Stimulated activated CD4-positive, alpha-beta T cell treated with anti-CD3 and anti-CD28 coated beads, Interleukin-4, amount 100 ng/mL, for 24 hours (primary cell): Measurements from ENCODE around the gene ASCL2.

ENCODE experiments used
- DNase-seq: peaks from one replicate; pipeline ENCODE4 v3.0.0-alpha.2; 2020

ASCL2 gene

DNA sequence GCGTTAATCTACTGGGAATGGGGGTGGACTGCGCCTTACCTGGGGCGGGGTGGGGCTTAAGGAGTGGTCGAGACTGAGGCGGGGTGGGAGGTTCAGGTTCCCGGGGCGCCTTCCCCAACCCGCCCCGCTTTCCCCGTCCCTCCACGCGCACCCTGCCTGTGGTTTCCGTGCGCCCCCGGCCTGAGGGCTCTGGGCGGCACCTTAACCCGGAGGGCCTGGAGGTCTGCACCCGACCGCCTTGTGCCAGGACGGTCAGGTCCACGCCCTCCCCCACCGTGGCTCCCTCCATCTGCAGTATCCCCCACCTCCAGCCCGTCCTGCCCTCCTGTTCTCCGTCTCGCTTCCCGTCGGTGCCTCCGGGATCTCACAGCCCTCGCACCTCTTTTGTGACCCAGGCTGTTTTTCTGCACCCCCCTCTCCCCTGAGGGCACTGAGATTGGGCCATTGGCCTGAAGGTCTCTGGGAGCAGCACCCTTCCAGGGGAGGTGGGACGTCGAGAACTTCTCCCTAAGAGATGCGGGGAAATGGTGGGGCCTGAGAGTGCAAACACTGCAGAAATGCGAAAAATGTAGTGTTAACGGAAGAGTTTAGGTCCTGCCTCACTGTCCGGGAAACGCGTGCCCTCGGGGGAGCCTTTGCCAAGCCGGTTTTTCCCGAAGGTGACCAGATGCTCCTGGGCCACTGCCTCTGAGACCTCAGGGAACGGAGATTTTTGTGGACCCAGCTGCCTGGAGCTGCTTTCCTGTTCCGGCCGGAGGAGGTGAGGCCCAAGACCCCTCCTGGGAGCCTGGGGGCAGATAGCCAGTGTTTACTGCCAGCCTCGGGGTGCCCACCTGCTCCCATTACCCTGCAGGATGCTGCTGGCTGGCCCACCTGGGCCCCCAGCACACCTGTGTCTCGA, 1.2 kb upstream of the ASCL2 start:
- no peak for DNase-seq

DNA sequence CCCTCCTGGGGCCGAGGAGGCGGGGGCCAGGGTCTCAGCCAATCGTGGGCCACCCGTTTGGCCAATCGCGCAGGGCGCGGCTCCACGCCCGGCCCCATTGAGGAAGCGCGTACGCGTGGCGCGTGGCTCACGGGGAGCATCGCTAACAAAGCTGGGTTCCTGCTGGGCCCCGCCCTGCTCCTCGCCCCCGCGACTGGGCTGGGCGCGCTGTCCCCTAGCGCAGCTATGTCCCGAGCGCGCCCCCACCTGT, 614 bp upstream of the ASCL2 start:
- peak; percentile 44 for DNase-seq

DNA sequence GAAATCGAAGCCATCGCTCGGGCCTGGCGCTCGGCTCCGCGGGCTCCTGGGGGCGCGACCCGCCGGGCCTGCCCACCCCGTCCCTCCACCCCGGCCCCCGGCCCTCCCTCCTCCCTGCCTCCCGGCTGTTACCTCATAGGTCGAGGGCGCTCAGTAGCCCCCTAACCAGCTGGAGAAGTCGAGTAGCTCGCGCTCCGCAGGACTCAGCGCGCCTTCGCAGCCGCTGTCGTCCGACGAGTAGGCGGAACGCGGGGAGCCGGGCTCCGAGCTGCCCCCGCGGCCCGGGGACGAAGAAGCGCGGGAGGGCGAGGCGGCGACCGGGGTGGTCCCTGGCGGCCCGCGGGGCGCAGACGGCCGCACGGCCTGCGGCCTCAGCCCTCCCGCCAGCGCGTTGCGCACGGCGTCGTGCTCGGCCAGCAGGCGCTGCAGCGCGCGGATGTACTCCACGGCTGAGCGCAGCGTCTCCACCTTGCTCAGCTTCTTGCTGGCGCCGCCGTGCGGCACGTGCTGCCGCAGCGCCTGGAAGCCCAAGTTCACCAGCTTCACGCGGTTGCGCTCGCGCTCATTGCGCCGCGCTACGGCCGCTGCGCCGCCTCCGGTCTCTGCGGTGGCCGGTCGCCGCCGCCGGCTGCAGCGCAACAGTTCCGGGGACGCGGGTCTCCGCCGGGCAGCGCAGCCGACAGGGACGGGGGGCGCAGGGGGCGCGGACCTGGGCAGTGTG, 627 bp downstream of the ASCL2 start:
- DNase-seq, result peak; percentile 46

DNA sequence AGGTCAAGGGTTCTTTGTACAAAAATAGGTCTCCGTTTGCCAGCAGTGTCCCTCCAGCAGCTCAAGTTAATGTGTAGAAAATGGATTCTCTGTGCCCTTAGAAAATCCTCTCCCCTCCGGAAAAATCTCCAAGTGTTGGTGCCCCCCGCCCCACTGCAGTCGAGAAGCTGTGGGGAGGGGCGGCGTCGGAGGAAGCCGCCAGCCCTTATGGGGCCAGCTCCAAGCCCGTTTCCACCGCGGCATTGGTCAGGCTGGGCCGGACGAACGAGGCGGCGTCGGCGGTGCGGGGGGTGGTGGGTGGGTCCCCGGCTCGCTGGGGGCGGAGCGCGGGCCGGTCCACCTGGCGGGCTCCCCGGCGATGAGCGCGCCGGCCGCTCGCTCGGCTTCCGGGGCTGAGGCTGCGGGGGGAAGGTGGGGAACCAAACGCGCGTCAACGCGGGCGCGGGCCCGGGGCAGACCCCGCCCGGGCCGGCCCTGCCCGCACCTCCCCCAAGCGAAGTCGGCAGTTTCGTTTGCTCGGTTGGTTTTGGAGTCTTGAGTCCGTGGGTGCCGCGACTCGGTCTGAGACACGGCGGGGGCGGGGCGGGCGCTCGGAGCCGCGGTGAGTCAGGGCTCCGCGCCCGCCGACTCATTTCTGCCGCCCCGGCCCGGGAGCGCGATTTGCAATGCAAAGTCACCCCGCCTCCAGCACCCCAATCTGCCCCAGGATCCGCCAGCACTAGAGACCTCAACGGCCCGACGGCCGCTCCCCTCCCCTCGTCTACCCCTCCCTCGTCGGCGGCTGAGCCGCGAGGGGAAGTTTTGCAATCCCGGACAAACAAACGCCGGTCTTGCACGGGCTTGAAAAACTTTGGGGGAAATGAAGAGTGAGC, 1.4 kb downstream of the ASCL2 start:
- peak; percentile 88 for DNase-seq

DNA sequence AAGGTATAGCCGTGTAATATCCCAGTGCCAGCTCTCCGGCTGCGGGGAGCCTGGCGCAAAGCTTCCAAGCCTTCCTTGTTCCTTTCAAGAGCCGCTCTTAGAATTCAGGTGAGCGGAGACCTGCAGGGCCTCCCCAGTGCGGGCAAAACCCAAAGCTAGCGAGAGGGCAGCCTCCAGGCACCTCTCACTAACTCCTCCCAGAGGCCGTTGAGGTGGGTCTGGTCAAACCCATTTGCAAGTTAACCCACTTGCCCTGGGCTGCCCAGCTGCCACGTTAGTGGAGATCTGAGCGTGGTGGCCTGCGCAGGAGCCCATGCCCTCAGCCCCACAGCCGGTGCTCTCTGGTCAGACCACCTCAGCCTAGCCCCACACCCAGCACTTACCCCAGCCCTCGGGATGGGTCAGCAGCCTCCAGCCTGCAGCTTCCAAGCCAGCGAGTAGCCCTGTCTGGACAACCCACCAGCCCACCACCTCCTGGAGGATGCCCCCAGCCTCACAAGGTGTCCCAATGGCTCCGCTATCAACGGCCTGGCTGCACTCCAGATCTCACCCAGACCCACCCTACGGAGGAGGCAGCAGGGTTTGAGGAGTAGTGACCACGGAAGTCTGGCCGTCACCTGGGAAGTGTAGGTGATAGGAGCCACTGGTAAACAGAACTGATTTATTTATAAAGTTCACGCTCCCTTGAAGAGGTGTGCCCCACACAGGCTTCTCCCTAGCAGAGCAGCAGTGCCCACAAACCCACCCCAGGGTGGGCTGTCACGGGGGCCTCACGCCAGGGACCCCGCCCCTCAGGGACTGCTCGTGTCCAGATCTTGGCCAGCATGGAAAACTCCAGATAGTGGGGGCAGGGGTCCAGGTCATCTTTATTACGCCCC, 2.3 kb downstream of the ASCL2 start:
- no peak for DNase-seq

DNA sequence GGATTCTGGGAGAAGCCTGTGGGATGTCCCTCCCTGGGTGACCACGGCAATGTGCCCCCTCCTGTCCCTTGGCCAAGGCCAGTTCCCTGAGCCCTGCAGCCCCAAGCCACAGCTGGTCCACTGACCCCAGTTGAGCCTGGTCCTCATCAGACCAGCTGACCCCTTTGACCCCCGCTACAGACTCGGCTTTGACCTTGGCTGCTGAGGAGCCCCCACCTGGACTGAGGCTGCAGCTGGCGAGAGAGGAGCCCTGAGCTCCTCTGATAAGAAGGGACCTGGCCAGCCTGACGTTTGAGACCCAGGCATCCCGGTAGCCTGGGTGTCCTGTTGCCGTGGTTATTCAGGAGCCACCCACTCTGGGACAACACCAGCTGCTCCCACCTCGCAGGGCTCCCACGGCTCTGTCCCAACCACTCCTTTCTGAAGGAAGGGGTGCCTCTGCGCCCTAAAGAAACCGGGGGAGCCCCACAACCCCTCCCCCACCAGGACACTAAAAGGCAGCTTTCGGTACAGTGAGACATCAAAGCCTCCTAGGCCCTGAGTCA, 3.0 kb downstream of the ASCL2 start:
- no peak for DNase-seq

DNA sequence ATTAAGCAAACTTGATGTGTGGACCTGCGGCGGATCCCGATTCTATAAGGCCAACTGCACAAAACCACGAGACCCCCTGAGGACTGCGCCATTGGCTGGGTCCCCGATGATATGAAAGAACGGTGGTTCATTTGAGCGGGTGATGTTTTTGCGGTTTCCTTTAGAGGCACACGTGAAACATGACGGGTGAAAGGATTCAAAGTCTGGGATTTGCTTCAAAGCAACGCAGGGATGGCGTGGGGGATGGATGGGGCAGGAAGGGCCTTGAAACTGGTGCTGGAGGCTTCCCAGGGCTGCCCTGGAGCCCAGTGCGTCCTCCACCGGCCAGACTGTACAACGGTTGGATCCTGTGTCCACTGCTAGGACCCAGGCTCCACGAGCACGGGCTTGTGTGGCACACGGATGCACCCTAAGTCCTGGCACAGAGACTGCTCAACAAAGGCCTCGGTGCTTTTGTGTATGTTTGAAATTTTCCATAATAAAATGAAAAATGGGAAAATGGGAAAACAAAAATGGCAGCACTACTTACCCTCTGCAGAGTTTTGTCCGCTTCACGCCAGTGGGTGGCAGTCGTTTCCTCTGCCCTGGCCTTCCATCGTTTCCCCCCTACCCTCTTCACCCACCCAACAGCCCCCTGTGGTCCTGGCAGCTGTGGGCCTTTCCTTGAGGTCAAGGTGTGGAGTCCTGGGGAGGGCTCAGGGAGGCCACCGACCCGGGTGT, 3.6 kb downstream of the ASCL2 start:
- DNase-seq, result no peak

DNA sequence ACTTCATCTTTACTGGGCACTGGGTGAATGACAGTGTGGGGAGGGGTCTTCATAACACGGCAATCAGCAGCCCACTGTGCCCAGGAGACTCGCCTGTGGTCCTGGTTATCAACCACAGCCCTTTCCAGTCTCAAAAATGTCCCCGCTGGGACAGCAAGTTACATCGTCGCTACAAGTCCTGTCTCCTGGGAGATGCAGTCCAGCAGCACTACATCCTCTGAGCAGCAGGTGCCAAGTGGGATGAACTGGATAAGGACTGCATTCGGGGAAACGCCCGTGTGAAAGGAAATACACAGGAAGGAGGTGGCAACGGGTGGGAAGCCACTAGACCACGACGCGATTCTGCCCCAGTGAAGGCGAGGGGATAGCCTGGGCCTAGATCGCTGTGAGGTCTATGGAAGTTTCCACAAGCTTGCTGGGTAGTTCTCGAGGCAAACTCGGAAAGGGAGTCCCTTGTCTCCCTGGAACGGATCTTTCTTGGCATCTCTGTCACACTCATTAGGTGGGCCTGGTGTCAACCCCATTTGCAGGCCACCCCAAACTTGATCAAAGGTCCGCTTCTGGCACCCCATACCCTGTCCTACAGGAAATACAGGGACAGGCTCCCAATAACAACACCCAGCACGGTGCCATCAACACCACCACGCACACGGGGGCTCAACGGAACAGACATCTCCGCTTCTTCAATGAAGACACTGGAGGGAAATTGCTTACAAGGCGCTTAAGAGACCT, 4.4 kb downstream of the ASCL2 start:
- DNase-seq, result no peak

DNA sequence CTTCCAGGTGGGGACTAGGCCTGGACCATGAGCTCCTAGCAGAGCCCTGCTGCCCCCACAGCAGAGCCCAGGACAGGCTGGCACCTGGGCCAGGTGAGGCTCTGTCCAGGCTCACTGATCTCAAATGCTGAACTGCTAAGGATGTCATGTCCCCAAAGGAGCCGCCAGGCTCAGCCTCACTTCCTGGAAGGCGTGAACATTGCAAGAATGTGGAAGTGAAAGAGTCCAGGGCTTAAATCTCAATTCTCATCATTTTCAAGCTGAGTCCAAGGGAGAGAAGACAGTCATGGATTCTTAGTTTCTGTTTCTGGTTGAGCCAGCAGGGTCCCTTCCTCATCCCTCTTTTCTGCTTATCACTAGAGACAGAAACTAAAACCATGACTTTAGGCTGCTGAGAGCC, 5.0 kb downstream of the ASCL2 start:
- DNase-seq, result peak; percentile 29

DNA sequence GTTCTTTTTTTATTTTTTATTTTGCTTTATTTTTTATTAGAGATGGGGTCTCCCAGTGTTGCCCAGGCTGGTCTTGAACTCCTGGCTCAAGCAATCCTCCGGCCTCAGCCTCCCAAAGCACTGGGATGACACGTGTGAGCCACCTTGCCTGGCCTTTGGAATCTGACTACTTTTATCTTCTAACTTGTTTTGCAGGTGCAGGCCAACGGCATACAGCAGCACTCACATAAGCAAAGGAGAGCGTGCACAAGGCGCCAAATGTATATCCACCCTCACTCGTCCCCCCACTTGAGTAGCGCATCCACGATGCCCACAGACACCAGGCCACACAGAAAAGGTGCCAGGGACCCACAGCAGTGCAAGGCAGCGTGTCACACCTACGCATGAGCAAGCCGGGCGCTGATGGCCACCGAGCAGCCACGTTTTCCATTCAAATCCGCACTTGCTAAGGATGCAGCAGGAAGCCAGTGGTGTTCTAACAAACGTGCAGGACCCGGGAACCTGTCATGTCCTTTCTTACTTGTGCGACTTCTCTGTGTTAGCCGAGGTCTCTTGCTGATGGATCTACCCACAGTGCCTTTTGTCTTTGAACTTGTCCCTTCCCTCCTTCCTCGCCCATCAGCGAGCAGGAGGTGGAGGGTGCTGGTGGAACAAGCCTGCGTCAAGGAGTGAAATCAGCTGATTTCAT, 5.9 kb downstream of the ASCL2 start:
- no peak for DNase-seq

DNA sequence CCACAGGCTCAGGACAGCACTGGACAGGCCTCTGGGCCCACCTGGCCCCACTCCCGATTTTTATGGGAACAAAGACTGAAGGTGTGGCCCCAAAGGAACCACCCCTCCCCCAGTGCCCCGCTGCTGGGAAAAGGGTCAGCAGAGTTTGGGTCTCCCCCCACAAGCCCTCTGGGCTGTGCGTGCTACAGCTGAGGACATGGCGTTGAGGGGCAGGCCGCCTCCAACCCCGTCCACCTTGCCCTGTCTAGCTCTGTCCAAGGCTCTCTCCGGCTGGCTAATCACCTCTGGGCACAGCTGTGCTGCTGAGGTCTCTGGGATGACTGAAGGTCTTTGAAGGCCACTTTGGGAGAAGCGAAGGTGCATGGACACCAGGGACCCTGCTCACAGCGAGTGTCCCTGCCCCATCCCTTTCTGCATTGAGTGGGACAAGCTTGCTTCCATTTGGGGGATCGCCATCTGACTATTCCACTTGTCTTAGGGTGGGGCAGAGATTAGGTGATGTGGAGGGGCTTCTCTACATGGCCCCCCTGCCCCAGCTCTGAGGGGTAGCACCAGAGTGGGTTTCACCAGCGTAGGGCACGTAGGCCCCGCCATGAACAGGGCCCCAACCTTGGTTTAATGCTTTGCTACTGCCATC, 6.5 kb downstream of the ASCL2 start:
- DNase-seq, result no peak

DNA sequence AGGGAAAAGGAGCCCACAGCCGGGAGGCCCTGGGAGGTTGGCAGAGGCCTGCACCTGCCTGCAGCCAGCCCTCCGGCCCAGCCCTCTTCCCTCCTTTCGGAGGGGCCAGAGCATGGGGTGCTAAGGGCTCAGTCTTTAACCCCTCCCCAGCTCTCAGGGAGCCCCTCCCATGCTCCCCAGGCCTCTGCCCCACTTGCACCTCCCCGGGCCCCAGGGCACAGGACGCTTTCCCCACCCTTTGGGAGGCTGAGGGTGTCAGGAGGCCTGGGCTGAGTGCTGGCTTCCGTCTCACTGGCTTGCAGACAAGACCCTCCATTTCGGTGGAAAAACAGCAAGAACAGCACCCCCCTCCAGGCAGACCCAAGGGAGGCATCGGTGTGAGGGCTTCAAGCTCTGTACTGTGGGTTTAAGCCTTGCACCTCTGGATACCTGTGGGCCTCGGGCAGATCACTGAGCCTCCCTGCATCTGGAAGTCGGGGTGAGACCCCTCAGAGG, 7.3 kb downstream of the ASCL2 start:
- no peak for DNase-seq

DNA sequence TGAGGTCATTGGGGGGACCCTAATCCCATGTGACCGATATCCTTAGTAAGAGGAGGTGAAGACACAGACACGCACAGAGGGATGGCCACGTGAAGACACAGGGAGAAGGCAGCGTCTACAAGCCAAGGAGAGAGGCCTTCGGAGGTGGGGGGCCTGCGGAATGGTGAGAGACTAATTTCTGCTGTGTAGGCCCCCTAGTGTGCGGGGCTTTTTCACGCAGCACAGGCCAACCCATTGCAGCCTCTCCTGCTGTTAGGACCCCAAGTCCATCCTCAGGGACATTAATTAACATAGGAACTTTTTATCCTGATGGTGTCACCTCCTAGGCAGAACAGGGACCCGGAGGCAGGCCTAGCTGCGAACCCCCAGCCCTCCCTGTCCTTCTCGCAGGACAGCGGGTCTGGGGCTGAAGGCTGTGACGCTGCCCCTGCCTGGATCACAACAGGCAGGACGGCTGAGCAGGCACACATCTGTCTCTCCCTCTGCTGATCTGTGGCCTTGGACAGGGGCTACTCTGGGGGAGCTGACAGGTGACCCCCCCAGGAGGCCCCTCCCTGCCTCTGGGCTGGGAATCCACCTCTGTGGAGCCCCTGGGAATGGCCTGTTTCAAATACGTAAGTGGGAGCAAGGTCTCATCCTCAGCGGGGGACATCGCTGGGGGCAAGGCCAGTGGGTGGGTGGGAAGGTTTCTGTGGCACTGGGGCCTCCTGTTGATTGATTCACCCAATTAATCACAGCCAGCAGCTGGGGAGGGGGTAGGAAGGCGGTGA, 7.9 kb downstream of the ASCL2 start:
- DNase-seq, result no peak

DNA sequence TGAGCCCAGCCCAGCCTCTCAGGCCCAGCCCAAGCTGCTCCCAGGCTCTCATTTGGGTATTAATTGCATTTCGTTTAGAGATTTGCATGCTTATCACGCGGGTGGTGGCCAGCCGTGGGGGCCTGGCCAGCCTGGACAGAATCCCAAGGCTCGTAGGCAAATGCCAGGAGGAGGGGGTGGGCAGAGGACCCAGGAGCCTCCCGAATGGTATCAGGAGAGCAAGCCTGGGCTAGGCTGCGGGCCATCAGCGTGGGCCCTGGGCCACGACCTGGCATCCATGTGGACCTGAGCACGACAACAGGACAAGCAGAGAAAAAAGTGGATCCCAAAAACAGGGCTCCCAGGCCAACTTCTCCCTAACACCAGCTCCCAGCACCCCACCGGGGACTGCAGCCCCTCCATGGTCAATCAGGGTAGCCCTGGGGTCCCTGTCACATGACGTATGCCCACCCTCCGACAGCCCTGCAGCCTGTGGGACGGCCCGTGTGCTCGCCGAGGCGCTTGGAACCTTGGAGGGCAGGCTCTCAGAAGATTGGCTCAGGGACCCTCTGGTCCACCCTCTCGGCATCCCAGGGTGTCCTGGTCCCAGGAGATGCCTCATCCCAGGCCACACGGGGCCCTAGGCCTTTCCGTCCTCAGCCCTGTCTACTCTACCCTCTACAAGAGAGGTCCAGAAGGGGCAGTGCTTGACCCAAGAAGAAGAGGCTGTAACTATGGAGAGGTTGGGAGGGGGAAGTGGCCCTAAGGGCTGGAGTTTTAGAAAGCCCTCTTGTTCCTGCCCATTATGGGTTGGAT, 8.8 kb downstream of the ASCL2 start:
- DNase-seq, result no peak

DNA sequence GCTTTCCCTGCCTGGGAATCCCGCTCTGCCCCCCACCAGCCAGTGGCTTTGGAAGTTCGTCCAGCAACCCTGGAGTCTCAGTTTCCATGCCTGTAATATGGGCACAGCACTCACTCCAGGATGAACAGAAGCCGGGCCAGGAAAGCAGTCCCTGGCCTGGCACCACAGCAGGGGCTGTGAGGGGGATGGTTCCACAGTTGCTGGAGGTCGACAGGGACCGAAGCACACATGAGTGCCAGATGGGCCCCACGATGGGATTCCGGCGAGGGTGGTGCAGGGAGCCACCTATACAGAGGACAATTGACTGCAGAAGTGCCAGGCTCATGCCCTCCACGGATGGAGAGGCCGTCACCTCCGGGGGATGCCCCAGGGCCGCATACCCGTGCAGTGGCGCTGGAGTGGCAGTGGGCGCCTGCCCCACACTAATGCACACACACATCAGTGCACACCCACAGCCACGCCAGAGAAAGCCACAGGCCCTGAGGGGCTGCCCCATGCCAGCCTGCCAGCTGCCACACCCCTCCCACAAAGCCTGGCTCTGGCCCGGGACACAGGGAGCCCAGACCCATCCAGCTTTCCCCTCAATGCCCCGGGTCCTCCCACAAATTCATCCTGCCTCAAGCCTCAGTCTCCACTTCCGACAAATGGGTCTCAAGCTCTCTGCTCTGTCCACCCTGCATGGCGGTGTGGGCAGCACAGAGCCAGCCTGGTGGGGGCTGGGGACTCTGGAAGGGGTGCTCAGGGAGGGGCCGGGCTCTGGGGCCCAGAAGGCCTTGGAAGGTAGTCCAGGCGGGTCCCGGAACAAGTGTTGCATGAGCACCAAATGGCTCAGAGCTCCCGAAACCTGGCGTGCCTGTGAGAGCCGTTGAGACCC, 9.7 kb downstream of the ASCL2 start:
- no peak for DNase-seq

DNA sequence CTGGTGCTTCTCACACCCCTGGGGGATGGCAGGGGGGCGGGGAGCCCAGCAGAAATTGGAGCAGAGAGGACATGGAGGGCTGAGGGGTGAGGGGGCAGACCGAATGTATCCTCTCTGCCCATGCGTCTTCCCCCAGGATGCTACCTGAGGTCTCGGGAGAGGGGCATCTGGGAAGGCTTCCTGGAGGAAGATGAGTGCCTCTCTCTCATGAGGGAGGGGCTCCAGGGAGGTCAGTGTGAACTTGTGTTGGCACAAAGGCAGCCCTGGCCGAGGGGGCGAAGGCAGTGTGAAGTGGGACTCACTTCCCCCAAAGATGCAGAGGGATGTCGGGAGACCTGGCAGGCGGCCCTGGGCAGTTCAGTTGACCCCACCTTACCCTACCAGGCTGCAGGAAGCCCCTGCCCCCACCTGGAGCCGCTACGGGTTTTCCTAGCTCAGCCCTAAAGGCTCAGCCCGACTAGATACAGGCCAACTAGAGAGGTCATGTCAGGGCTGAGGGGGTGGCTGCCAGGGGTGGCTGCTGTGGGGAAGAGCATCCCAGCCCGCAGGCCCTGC, 10.4 kb downstream of the ASCL2 start:
- no peak for DNase-seq

DNA sequence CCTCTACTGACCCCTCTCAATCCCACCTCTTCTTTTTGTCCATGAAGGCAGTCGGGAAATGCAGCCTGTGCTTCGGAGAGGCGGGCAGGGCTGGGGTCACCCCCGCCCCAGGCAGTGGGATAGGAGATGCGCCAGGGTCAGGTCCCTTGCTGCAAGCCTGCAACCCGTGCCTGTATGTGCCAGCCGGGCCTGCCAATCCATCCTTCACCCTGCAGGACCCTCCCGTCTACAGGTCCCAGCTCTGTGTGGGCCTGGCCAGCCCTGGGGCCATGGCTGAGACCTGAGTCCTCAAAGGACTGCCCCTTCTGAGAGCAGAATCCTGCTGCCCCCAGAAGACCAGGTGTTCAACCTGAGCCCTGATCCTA, 10.9 kb downstream of the ASCL2 start:
- no peak for DNase-seq
